Measurements from ENCODE around the gene ZNF469. TPM values are rescaled to one million over a fixed set of nuclear protein-coding genes. Genes with fewer than 3 reads are reported as not detected.

ZNF469 gene
- total and polyA plus RNA-seq, 2 of the 13 experiments (the other 11 are each of a cell fraction or from before 2014, with no cell fraction given) = not detected

GRCh38 chr16:88395669-88396584 is 13.2 kb downstream of the ZNF469 start (continued):
- TF ChIP-seq KDM5B (CRISPR knock-in tag; IDR thresholded peaks at IDR 0.05; ENCODE audit: borderline replicate concordance) (peak; percentile 37; the same call in 1 of the 2 replicates), CREB3 (CRISPR knock-in tag; IDR thresholded peaks at IDR 0.05) (no peak), KLF6 (CRISPR knock-in tag; IDR thresholded peaks at IDR 0.05) (no peak), MAX (IDR thresholded peaks at IDR 0.05) (peak; percentile 78; the same call in 1 of the 2 replicates), ZNF263 (CRISPR knock-in tag; IDR thresholded peaks at IDR 0.05) (peak; percentile 60; the same call in 1 of the 2 replicates), ZNF577 (CRISPR knock-in tag; IDR thresholded peaks at IDR 0.05; ENCODE audit: borderline replicate concordance, low read depth) (no peak), ERF (CRISPR knock-in tag; IDR thresholded peaks at IDR 0.05) (0 out of 2 replicates have a peak, but pooled peaks have one; percentile 27), TBX3 (IDR thresholded peaks at IDR 0.05; ENCODE audit: borderline replicate concordance) (no peak), HNRNPLL (IDR thresholded peaks at IDR 0.05; ENCODE audit: low read depth, low read length, poor library complexity, severe bottlenecking) (no peak), ZNF24 (IDR thresholded peaks at IDR 0.05) (no peak), MEIS2 (CRISPR knock-in tag; IDR thresholded peaks at IDR 0.05) (peak; percentile 66; the same call in 1 of the 2 replicates), ZNF720 (CRISPR knock-in tag; IDR thresholded peaks at IDR 0.05) (no peak), ZNF770 (CRISPR knock-in tag; IDR thresholded peaks at IDR 0.05) (no peak), RNF2 (conservative IDR thresholded peaks at IDR 0.05; ENCODE audit: low read depth) (no peak), FOXO1 (CRISPR knock-in tag; IDR thresholded peaks at IDR 0.05) (peak; percentile 74; the same call in 1 of the 2 replicates), TOPORS (CRISPR knock-in tag; IDR thresholded peaks at IDR 0.05) (no peak), CCDC6 (CRISPR knock-in tag; IDR thresholded peaks at IDR 0.05) (no peak), SMARCE1 (IDR thresholded peaks at IDR 0.05; ENCODE audit: borderline replicate concordance) (no peak), CC2D1A (CRISPR knock-in tag; IDR thresholded peaks at IDR 0.05) (no peak), SMAD3 (CRISPR knock-in tag; IDR thresholded peaks at IDR 0.05) (no peak), ZIK1 (CRISPR knock-in tag; IDR thresholded peaks at IDR 0.05; ENCODE audit: borderline replicate concordance, low read depth) (no peak), ZNF773 (CRISPR knock-in tag; IDR thresholded peaks at IDR 0.05; ENCODE audit: borderline replicate concordance) (no peak), ZNF34 (CRISPR knock-in tag; IDR thresholded peaks at IDR 0.05; ENCODE audit: borderline replicate concordance) (no peak), ZNF44 (CRISPR knock-in tag; IDR thresholded peaks at IDR 0.05) (no peak), CENPT (CRISPR knock-in tag; IDR thresholded peaks at IDR 0.05; ENCODE audit: low read depth) (no peak), KDM2A (CRISPR knock-in tag; IDR thresholded peaks at IDR 0.05; ENCODE audit: borderline replicate concordance, low read depth) (no peak), ZNF264 (CRISPR knock-in tag; IDR thresholded peaks at IDR 0.05) (no peak), ZNF850 (CRISPR knock-in tag; conservative IDR thresholded peaks at IDR 0.05) (no peak), RXRB (CRISPR knock-in tag; IDR thresholded peaks at IDR 0.05; ENCODE audit: borderline replicate concordance) (peak; percentile 85)
